GM18873 (cell line): ENCODE data around the gene IL22RA1.

ENCODE experiments used
- ATAC-seq: cut with Tn5 transposase; IDR thresholded peaks from one replicate; pipeline ENCODE4 v1.9.1; 2021; ENCODE audit warnings: mild to moderate bottlenecking, moderate library complexity, moderate number of reproducible peaks; ENCODE audit not compliant: unreplicated experiment, low FRiP score

Gene IL22RA1

DNA sequence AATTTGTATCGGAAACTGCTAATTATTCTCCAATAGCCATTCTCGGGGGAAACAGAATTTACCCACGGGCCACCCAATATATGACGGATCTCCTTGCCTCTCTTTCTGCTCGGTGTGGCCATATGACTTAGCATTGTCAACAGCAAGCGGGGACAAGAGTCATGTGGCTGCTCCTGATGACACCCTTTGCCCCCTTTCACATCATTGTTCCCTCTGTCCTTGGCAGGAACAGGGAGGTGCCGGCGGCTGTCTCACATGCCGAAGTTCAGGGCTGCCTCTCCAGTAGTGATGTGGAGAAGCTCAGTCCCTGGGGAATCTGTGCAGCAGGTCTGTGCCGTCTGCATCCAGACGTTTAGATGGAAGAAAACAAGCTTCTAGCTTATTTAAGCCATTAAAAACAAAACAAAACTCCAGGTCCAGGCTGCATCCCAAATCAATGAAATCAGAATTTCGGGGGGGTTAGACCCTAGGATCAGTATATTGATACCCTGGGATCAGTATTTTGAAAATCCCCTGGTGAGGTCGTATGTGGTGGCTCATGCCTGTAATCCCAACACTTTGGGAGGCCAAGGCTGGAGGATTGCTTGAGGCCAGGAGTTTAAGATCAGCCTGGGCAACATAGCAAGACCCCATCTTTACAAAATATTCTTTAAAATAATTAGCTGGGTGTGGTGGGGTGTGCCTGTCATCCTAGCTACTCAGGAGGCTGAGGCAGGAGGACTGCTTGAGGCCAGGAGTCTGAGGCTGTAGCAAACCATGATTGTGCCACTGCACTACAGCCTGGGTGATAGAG is 41.8 kb downstream of the IL22RA1 start:
- no peak for ATAC-seq

GRCh38 chr1:24098943-24099638 is 43.8 kb downstream of the IL22RA1 start:
- ATAC-seq: no peak

DNA sequence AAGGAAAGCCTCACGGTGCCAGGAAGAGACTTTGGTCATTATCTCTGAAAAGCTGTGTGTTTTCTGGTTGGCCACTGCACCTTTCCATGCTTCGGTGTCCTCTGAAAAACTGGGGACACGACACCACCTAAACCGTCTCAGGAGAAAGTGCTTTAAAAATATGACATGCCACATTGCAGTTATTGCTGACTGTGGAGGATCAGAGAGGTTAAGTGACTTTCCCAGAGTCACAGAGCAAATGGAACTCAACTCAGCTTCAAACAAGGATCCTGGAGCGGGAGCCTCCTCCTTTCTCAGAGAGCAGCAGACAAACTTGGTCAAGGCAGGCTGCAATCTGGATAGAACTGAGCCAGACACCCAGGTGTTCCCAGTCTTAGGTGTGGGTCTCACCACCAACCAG is 44.8 kb downstream of the IL22RA1 start:
- ATAC-seq: no peak

- ATAC-seq: no peak
Measured at GRCh38 chr1:24097663-24098062, 45.3 kb downstream of the IL22RA1 start.

DNA sequence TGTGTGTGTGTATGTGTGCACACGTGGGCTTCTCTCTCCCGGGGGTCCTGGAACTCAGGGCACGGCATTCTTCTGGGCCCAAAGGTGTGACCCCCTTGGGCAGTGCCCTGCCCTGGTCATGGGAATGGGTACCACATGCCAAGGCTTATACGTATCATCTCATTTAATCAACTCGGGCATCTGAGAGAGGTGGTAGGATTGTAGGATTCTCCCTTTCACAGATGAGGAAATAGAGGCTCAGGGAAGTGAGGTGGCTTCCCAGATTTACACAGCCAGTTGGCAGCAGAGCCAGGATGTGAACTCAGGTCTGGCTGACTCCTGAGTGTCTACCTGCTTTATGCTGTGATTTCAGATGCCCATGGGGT is 46.2 kb downstream of the IL22RA1 start:
- ATAC-seq: no peak

GRCh38 chr1:24096009-24096738 is 46.8 kb downstream of the IL22RA1 start:
- ATAC-seq: no peak

DNA sequence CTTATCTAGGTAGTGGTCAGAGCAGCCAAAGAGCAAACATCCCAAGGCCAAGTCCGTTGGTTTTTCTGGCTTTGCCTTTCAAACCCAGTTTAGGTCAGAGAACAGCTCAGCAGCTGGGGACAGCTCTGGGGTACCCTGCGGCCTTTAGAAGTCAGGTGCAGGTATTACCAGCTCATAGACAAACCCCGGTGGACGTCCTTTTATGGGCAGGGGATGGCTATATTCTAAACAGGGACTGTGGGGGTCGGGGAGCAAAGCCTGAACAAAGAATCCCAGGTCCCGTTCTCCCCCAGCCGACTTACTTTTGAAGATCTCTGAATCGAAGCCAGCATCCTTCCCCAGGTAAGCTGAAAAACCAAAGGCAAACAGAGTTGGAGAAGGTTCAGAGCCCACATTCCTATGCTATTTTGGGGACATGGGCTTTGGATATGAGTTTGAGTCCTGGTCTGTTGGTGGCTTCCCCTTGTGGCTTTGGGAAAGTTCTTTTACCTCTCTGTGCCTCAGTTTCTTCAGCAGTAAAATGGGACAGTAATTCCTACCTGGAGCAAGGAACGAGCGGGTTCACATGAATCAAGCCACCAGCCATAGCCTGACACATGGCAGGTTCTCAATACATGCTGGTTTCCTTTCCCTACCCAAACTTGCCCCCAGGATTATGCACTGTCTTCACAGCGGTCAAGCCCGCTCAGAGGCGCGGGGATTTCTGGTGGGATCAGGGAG is 47.6 kb downstream of the IL22RA1 start:
- no peak for ATAC-seq

- no peak for ATAC-seq
Measured at GRCh38 chr1:24094554-24094953, 48.4 kb downstream of the IL22RA1 start.

DNA sequence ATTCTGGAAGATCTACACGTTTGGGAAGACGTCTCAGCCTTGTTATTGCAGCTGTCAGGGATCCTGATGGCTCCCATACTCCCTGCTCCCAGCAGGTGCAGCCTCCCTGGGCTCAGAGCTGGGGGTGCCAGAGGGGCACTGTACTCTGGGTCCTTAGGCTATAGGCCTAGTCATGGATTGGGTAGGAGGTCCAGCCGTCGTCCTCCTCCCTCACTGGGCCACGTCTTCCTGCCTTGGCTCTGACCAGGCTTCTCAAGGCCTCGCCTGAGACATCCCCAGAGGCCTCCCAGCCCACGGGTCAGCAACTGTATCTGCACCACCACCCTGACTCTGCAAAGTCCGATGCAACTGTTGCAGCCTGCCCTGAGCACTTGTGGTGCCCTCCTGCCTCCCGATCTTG is 49.2 kb downstream of the IL22RA1 start:
- ATAC-seq: no peak

DNA sequence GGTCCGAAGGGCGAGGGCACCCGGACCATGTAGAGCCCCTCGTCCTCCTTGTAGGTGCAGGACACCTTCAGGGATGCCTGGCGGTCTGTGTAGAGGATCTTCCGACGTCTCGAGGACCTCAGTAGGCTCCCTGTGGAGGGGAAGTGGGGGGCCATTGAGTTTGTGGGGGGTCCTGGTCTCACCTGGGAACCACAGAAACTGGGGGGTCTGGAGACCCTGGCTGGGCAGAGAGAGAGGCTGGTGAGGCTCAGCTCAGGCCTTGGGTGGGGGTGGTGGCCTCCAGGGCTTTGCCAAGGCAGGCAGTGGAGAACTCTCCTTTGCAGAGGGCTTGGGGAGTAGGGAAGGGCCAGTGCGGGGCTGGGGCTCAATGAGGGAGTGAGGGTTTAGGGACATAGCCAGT is 50.0 kb downstream of the IL22RA1 start:
- no peak for ATAC-seq

- no peak for ATAC-seq
Measured at GRCh38 chr1:24091971-24092482, 50.9 kb downstream of the IL22RA1 start.

DNA sequence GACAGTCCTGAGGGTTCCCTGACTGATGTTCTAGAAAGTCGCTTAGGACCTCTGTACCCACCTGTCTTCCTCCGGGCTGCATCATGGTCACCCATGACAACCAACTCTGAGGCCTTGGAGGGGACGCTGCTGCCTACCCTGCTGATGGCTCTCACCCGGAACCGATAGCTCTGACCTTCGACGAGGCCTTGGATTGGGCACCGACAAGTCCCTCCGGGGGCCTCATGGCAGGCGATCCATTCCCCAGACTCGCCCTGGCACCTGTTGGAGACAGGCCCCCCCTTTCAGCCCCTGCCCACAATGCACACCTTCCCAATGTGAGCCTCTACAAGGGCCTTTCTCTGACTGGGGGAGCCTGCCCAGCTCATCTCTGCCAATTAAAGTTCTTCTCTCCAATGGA is 52.2 kb downstream of the IL22RA1 start:
- ATAC-seq: no peak

DNA sequence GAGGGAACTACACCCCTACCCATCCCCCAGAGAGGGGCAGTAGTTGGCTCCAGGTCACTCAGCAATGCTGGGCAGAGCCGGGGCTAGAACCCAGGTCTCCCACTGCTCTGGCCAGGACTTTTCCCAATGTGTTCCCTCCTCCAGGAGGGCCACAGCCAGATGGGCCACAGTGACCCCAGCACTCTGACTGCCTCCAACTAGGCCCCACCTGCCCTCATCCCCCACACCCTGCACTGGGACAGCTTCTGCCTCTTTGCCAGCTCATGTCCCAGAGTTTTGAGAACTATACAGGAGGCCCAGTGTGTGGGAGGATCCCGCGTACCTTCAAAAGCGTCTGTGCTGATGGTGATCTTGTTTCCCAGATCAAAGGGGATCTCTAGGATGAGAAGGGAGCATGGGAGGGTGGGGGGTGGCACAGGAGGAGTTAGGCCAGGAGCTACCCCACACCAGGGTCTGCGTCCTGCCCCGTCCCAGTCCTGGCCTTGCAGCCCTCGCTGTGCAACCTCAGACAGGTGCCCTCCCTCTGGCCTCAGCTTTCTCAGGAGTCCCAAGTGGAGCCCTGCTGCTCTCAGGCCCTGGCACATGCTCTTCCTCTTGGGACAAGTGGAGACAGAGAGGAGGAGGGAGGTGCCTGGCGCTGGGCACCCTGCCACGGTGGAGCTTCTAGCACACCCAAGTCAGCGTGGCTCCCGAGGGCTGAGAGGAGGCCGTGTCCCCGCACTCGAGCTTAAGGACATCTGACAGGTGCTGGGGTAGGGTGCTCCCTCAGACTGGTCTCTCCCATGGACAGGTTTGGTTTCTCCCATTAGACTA is 53.0 kb downstream of the IL22RA1 start:
- no peak for ATAC-seq

GRCh38 chr1:24089027-24089742 is 53.8 kb downstream of the IL22RA1 start:
- ATAC-seq: no peak

DNA sequence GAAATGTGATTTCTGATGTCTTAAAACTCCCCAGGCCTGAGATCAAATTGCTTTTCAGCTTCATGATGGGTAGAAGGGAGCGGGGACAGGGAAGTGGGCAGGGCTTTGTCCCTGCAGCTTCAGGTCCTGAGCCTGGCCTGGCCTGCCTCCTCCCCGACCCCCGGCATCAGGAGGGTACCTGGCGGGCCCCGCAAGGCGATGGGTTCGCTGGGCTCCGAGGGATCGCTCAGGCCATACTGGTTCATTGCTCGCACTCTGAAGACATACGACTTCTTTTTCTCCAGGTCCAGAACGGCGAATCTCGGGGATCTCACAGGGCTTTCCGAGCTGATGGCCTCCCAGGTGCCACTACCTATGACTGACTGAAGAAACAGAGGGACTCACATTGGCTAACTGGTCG is 56.5 kb downstream of the IL22RA1 start:
- no peak for ATAC-seq

- ATAC-seq: no peak
Measured at GRCh38 chr1:24085546-24085945, 57.4 kb downstream of the IL22RA1 start.

GRCh38 chr1:24085007-24085406 is 57.9 kb downstream of the IL22RA1 start:
- ATAC-seq: no peak

- no peak for ATAC-seq
Measured at GRCh38 chr1:24084050-24084449, 58.9 kb downstream of the IL22RA1 start.

GRCh38 chr1:24082372-24082771 is 60.6 kb downstream of the IL22RA1 start:
- no peak for ATAC-seq
